IPS-NIHi11 (cell line): ENCODE results near the gene SYT9.
"Not testable (repeated sequence)": the region's sequence is repeated elsewhere in the genome, so short reads cannot be mapped to it uniquely, and the experiment has no call there.

ENCODE experiments used
- DNase-seq: peaks from one replicate; pipeline ENCODE4 v3.0.0; 2012; ENCODE audit warnings: mixed read lengths, low spot score

The SYT9 gene

GRCh38 chr11:7272373-7272772, 20.7 kb downstream of the SYT9 start:
- DNase-seq, result no peak

- DNase-seq, result no peak
Measured at GRCh38 chr11:7275133-7275532, 23.4 kb downstream of the SYT9 start.

GRCh38 chr11:7278314-7278917, 26.7 kb downstream of the SYT9 start:
- peak; percentile 66 for DNase-seq

- DNase-seq, result no peak
Measured at GRCh38 chr11:7279676-7280075, 28.0 kb downstream of the SYT9 start.

- no peak for DNase-seq
Measured at GRCh38 chr11:7281079-7281478, 29.4 kb downstream of the SYT9 start.

GRCh38 chr11:7281809-7282208, 30.1 kb downstream of the SYT9 start:
- no peak for DNase-seq

GRCh38 chr11:7286178-7286577, 34.5 kb downstream of the SYT9 start:
- DNase-seq, result no peak

- no peak for DNase-seq
Measured at GRCh38 chr11:7291100-7291829, 39.6 kb downstream of the SYT9 start.

GRCh38 chr11:7292922-7293321, 41.2 kb downstream of the SYT9 start:
- DNase-seq, result no peak

- no peak for DNase-seq
Measured at GRCh38 chr11:7299393-7299792, 47.7 kb downstream of the SYT9 start.

GRCh38 chr11:7300281-7300680, 48.6 kb downstream of the SYT9 start:
- no peak for DNase-seq

GRCh38 chr11:7303146-7303545, 51.4 kb downstream of the SYT9 start:
- no peak for DNase-seq

GRCh38 chr11:7306900-7307299, 55.2 kb downstream of the SYT9 start:
- no peak for DNase-seq

- no peak for DNase-seq
Measured at GRCh38 chr11:7307836-7308235, 56.1 kb downstream of the SYT9 start.

- DNase-seq, result no peak
Measured at GRCh38 chr11:7311903-7312302, 60.2 kb downstream of the SYT9 start.

GRCh38 chr11:7314811-7315604, 63.3 kb downstream of the SYT9 start:
- DNase-seq, result no peak

GRCh38 chr11:7319501-7319900, 67.8 kb downstream of the SYT9 start:
- DNase-seq, result no peak

- no peak for DNase-seq
Measured at GRCh38 chr11:7320306-7320705, 68.6 kb downstream of the SYT9 start.

- DNase-seq, result no peak
Measured at GRCh38 chr11:7321473-7322450, 70.1 kb downstream of the SYT9 start.

- DNase-seq, result no peak
Measured at GRCh38 chr11:7332451-7332850, 80.7 kb downstream of the SYT9 start.

GRCh38 chr11:7332962-7333361, 81.3 kb downstream of the SYT9 start:
- DNase-seq, result no peak

- not testable (repeated sequence) for DNase-seq
Measured at GRCh38 chr11:7335442-7335841, 83.7 kb downstream of the SYT9 start.
